GM21576 (cell line): Measurements from ENCODE around the gene CNTROB.
"Not testable (repeated sequence)": the region's sequence is repeated elsewhere in the genome, so short reads cannot be mapped to it uniquely, and the experiment has no call there.

Source experiments
- ATAC-seq: cut with Tn5 transposase; IDR thresholded peaks from one replicate; pipeline ENCODE4 v1.9.1; 2021; ENCODE audit warnings: mild to moderate bottlenecking, moderate library complexity; ENCODE audit not compliant: unreplicated experiment

The CNTROB gene

DNA sequence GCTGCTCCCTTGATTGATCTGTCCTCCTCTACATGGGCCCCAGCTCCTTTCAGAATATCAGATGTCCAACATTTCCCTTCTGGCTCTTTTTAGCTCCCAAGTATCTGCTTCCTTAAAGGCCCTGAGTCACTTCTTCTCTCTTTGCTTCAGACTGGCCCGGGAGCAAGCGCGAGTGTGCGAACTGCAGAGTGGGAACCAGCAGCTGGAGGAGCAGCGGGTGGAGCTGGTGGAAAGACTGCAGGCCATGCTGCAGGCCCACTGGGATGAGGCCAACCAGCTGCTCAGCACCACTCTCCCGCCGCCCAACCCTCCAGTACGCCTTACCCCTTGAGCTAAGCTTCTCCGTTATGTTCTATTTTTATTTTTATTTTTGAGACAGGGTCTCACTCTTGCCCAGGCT is 12.3 kb downstream of the CNTROB start:
- no peak for ATAC-seq

DNA sequence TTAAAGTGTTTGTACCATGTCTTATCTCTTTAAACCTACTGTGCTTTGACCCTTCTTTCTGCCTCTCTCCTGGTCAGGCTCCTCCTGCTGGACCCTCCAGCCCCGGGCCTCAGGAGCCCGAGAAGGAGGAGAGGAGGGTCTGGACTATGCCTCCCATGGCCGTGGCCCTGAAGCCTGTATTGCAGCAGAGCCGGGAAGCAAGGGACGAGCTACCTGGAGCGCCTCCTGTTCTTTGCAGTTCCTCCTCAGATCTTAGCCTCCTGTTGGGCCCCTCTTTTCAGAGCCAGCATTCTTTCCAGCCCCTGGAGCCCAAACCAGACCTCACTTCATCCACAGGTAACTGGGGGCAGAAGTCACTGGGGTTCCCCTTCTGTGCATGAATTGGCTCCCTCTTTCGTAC is 13.6 kb downstream of the CNTROB start:
- ATAC-seq = no peak

DNA sequence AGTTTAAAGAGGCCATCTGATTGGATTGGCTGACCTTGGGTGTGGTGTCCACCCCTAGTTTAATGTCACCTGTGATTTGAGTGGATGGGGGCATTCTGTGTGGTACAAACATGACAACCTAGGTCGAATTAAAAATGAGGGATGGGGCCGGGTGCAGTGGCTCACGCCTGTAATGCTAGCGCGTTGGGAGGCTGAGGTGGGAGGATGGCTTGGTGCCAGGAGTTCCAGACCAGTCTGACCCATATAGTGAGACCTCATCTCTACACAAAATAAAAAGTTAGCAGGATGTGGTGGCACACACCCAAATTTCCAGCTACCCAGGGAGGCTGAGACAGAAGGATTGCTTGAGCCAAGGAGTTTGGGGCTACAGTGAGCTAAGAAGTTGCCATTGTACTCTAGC is 14.4 kb downstream of the CNTROB start:
- no peak for ATAC-seq

DNA sequence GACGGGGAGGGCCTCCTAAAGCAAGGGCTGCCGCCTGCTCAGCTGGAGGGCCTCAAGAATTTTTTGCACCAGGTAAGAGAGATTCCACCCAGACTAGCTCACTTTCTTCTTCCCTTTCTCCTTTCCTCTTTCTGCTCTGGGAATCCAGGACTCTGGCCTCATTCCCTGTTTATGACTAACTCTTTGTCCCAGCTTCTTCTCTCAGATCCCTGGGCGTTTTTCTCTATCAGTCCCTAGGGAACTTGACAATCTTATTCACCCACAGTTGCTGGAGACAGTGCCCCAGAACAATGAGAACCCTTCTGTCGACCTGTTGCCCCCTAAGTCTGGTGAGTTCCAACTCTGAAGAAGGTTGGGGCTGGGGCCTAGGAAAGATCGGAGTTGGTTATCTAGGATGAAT is 15.6 kb downstream of the CNTROB start:
- no peak for ATAC-seq

DNA sequence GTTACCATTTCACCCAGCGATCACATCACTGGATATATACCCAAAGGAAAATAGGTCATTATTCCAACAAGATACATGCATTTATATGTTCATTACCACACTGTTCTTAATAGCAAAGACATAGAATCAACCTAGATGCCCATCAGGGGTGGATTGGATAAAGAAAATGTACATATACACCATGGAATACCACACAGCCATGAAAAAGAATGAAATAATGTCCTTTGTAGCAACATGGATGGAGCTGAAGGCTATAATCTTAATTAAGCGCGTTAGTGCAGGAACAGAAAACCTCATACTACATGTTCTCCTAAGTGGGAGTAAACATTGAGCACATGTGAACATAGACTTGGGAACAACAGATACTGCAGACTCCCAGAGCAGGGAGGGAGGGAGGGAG is 18.6 kb downstream of the CNTROB start:
- ATAC-seq = no peak

DNA sequence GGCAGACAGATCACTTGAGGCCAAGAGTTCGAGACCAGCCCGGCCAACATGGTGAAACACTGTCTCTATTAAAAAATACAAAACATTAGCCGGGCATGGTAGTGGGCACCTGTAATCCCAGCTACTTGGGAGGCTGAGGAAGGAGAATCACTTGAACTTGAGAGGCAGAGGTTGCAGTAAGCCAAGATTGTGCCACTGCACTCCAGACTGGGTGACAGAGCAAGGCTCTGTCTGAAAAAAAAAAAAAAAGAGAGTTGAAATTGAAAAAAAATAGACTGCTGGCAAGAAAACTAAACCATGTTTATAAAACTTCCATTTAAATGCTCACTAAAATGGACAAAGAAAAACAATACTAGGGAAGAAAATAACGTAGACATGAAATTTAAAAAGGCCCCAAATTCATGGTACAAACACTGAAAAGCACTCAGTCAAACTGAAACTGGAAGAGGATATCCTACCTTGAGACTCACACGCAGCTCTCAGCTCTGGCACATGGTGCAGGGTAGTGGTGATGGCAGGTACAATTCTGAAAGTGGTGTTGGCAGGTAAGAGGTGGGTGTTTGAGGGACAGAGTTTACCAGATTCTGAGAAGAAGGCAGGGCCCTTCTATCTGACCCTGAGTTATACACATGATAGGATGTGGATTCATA is 19.3 kb downstream of the CNTROB start:
- ATAC-seq = no peak

DNA sequence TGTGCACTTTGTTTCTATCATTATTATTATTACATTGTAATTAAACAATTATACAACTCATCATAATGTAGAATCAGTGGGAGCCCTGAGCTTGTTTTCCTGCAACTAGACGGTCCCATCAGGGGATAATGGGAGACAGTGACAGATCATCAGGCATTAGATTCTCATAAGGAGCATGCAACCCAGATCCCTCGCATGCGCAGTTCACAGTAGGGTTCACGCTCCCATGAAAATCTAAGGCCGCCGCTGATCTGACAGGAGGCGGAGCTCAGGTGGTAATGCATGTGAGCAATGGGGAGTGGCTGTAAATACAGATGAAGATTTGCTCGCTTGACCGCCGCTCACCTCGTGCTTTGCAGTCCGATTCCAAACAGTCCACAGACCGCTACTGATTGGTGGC is 21.3 kb downstream of the CNTROB start:
- not testable (repeated sequence) for ATAC-seq

DNA sequence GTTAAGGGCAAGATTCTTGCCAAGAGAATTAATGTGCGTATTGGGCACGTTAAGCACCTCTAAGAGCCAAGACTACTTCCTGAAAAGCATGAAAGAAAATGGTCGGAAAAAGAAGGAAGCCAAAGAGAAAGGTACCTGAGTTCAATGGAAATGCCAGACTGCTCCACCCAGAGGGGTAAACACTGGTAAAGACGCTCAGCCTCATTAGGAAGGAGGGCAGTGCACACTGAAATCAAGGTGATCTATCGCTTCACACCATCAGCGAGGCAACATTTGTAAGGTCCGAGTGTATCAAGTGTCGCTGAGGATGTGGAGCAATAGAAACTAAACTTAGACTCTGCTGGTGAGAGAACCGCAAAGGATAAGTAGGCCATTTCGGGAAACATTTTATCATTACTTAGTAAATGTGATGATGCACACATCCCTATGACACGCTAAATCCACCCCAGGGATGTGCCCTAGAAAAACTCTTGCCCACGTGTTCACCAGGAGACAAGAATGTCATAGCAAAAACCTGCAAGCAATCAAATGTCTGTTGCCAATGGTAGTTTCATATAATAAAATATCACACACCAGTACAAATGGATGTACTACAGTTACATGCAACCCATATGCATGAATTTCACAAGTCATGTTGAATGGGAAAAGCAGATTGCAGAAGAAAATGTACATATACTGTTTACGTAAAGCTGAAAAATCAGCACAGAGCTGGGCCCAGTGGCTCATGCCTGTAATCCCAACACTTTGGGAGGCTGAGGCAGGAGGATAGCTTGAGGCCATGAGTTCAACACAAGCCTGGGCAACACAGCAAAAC is 23.6 kb downstream of the CNTROB start:
- ATAC-seq = no peak

DNA sequence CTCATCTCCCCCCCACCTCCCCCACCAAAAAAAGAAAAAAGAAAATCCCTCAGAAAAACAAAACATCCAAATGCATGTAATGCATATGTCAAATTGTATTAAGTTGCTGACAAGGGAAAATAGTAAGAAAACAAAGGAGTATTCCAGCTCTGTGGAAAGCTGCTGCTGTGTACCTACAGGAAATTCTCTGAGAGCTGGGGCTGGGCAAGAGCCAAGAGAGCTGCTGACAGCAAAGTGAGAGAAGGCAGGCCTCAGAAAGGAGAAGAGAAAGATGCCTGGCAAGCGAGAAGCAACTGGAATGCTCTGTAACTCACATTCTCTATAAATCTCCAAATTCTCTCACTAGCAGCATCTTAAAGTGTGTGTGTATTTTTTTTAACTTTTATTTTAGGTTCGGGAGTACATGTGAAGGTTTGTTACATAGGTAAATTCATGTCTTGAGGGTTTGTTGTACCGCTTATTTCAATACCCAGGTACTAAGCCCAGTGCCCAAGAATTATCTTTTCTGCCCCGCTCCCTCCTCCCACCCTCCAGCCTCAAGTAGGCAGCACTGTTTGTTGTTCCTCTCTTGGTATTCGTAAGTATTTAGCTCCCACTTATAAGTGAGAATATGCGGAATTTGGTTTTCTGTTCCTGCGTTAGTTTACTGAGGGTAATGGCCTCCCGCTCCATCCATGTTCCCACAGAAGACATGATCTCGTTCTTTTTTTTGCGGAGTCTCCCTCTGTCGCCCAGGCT is 24.4 kb downstream of the CNTROB start:
- ATAC-seq = no peak

DNA sequence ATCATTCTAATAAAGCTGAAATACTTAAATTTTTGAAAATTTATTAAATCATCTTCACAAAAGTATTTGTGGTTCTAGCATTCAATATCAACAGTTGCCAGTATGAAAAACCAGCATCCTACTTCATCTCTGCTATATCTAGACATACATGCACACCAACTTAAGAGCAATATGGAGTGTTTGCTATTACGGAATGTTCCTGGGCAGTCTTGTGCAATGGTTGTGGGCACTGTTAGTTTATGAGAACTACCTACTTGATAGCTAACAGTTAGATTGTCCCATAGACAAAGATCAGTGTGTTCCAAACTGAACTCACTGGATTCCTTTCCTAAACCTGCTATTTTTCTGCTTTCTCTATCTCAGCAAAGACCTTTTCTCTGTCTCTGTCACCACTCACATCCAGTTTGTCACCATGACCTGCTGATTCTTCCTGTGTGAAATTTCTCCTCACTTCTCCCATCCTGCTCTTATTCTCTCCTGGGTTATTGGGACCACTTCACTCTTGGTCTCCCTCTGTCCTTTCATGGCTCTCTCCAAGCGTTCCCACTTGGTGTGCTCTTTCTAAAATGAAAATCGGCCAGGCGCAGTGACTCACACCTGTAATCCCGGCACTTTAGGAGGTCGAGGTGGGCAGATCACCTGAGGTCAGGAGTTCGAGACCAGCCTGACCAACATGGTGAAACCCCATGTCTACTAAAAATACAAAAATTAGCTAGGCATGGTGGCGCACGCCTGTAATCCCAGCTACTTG is 27.7 kb downstream of the CNTROB start:
- no peak for ATAC-seq

DNA sequence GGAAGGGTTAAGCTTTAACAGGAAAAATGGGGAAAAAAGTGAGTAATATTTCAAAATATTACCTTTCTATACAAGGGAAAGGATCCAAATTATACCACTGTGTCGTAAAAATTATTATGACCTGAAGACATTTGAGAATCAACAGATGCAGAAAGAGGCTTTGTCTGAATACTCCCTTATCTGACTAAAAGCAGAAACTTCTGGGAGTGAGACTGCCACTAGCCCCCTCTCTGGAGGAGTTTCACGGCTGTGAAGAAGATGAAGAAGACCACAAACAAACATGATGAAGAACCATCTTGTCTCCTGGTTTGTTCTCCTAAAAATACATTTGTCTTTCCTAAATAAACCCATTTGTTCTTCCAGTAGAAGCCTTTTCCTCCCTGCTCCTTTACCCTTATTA is 29.4 kb downstream of the CNTROB start:
- no peak for ATAC-seq

DNA sequence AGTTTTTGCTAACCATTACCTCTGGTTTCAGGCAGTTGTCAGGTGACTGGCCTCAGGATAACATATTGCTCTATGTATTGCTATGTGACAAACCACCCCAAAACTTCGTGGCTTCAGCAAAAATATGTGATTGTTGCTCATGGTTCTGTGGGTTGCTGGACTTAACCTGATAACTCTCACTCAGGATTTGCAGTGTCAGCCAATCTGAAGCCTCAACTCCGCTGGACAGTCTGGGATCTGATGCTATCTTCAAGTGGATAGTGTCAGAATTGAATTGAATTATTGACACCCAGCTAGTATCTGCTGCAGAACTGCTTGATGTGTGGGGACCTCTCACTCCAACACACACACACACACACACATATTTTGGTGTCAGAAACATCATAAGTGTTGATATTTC is 35.7 kb downstream of the CNTROB start:
- ATAC-seq = no peak

DNA sequence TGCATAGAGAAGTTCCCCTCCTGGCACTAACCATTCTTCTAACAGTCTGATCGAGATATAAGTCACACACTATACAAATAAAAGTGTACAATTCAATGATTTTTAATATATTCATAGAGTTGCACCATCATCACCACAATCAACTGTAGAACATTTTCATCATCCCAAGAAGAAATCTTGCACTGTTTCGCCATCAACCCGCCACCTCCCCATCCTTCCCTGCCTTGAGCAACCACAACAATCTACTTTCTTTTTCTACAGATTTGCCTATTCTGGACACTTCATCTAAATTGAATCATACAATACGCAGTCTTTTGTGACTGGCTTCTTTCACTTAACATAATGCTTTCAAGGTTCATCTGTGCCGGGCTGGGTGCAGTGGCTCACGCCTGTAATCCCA is 37.4 kb downstream of the CNTROB start:
- no peak for ATAC-seq

DNA sequence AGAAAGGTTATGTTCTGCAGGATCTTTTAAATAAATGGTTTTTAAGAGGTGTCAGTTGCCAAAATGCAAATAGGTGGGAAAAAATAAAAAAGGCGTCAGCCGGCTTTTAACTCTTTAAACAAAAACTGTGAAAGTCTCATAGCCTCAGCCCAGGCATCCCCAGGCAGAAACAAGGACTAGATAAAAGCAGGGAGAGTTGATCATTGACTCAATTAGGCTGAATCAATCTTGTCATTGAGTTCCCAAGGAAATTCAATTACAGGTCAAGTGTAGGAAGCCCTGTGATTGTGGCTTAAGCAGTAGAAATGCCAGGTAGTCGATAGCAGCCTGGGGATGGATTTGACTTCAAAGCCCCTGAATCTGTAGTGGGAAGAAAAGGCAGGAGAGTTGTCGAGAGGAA is 39.6 kb downstream of the CNTROB start:
- ATAC-seq = no peak

DNA sequence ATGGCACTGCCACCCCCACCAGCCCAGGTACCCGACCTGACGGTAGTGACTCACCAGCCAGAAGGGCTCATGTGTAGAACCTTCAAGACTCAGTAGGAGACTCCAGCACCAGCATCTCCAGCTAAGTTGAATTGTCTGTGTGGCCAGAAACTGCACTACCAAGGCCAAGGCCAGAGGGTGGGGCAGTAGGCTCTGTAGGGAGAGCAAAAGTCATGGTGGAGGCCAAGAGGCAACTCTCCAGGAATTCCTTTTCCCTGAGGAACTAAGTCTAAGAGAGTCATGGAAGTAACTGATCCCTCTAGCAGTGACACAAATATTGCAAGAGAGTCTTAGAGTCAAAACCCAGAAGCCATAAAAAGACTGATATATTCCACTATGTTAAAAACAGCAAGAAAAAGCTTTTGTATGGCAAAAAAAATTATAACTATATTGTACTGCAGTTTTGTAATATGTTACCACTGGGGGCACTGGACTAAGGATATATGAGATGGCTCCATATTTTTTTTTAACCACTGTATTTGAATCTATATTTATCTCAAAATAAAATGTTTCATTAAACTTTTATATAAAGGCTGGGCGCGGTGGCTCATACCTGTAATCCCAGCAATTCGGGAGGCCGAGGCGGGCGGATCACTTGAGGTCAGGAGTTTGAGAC is 40.3 kb downstream of the CNTROB start:
- ATAC-seq = no peak

DNA sequence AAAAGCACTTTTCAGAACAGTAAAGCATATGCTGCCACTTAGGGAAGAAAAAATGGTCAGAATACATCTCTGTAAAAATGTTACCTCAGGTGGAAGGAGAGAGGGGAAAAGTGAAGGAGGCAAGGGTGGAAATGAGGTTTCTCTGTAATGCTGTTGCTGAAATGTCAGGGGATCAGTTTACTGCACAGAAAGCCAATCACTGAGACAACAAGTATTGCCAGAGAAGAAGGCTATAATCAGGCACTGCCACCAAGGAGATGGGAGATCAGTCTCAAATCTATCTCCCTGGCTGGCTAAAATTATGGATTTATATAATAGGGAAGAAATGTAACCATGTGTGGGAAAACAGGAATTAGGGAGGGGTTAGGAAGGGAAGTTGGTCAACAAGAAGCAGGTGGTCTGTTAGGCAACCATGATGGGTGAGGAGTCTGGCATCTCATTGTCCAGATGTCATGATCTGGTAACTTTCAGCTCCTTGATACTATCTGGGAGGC is 42.7 kb downstream of the CNTROB start:
- no peak for ATAC-seq

DNA sequence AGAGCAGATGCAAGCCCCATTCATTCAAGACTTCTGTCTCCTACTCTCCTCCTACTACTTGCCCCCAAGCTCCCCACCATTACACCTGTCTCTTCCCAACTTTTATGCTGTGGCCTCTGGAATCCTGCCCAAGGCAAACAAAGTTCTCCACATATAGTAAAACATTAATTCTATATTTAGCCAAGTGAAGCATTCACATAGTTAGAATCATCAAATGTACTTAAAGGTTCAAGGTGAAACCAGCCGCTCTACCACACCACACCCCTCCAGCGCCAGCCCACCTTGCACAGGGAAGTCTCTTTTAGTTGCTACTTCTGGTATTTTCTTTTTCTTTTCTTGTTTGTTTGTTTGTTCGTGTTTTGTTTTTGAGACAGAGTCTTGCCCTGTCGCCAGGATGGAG is 45.0 kb downstream of the CNTROB start:
- ATAC-seq = no peak

DNA sequence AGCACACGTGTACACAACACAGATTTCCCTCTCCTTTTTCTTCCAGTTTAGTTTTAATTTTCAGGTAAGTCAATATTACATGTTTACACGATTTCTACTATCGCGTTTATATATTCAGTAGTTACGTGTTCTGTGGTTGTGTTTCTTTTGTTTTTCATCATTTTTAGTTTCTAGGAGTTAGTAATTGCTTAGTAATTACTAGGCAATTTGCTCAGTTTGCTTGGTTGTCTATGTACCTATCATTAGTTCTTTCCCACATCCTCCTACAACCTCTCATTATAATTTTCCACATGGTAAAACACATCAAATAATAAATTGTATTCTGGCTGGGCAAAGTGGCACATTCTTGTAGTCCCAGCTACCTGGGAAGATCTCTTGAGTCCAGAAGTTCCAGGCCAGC is 45.8 kb downstream of the CNTROB start:
- ATAC-seq = no peak

DNA sequence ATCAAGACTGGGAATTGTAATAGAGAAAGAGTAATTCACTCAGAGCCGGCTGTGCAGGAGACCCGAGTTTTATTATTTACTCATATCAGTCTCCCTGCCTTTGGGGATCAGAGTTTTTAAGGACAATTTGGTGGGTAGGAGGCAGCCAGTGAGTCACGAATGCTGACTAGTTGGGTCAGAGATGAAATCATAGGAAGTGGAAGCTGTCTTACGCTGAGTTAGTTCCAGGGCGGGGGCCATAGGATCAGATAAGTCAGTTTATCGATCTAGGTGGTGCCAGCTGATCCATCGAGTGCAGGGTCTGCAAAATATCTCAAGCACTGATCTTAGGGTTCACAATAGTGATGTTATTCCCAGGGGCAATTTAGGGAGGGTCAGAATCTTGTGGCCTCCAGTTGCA is 50.2 kb downstream of the CNTROB start:
- no peak for ATAC-seq

DNA sequence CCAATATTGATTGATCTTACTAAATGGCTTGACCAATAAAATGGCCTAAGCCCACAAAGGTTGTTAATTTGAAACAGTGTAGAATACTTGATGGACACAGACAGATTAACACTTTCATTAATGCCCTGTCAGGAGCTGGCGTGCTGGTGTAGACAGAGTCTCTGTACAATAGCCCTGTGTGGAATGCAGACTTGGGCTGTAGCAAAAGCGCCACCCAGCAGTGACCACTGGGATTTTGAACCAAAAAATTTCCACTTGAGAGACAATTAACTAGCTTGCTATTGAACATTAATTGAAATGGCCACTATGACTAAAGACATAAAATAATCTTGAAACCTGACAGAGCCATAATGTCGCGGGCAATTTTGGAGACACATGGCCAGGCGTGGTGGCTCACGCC is 50.7 kb downstream of the CNTROB start:
- ATAC-seq = no peak

DNA sequence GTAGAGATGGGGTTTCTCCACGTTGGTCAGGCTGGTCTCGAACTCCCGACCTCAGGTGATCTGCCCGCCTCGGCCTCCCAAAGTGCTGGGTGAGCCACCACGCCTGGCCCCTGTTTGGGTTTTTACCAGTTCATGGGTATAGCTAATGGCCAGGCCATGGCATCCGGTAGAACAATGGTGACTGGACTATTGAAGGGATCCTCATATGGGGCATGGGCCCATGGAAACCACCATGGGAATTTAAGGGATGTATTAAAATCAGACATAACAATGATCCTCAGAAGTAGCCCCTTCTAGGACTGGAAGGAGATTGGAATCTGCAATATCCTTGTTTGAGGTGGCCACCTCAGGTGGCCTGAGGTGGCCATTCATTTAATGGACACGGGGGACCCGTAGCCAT is 52.9 kb downstream of the CNTROB start:
- no peak for ATAC-seq
